Ramos (cell line): Measurements from ENCODE around the gene IL25.

Source experiments
- in situ Hi-C: fragments of 300-500 bp; cut with MboI; formaldehyde crosslinking; loops from one replicate; pipeline ENCODE4 v1.14.3; 2022; ENCODE audit warnings: low sequenced_read_pairs; ENCODE audit not compliant: unreplicated experiment

IL25 gene

DNA sequence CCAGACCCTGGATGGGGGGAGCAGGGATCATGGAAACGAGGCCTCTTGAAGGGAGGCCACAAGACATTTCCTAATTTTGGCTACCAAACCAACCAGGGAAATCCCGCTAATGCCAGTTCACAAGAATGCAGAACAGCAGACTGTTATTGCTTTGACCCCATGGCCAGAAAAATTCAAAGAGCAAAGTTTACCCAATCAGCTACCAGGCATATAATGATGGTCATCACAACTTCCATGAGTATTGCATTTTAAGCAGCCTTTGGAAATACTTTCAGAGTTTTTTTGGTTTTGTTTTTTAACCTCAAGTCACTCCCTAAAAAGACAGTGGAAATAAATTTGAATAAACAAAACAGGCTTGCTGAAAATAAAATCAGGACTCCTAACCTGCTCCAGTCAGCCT, at the start of gene IL25:
Gene IL25, plus strand, starts transcription at position 301 of the 400 bp plus-strand sequence.
- in situ Hi-C loops: loop anchor here (10.0 kb wide), 1 partner anchor 108 kb away; no protein-coding TSS in a partner anchor

DNA sequence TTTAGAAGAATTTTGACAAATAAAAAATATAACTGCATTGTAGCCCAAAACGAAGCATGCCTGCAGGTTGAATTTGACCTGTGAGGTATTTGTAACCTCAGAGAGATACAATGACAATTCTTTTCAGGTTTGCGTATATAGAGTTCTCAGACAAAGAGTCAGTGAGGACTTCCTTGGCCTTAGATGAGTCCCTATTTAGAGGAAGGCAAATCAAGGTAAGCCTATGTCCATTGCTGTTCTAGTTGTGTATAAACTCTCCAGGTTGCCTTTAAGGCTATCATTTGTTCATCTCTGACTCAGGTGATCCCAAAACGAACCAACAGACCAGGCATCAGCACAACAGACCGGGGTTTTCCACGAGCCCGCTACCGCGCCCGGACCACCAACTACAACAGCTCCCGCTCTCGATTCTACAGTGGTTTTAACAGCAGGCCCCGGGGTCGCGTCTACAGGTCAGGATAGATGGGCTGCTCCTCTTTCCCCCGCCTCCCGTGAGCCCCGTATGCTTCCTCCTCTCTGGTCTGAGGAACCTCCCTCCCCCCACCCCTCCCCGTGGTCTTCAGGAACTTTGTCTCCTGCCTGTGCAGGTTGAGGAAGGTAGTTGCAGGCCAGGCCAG, 48.7 kb upstream of the IL25 start:
- in situ Hi-C loops: loop anchor here (10.0 to 25.0 kb wide), 2 partner anchors 231 to 838 kb away; partner anchors contain the start of genes IRF9, REC8, THTPA and ZFHX2

DNA sequence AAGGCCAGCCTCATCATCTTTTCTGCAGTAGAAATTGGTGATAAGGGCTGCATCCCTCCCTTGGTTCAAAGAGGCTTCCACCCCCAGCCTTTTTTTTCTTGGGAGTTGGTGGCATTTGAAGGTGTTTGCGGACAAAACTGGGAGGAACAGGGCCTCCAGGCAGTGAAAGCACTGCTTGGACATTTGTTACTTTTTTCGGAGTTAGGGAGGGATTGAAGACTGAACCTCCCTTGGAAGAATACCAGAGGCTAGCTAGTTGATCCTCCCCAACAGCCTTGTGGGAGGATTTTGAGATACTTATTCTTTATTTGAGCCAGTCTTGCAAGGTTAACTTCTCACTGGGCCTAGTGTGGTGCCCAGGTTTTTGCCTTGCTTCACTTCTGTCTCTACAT, 48.2 kb upstream of the IL25 start:
- in situ Hi-C loops: loop anchor here (10.0 to 25.0 kb wide), 2 partner anchors 230 to 838 kb away; partner anchors contain the start of genes IRF9, REC8, THTPA and ZFHX2

DNA sequence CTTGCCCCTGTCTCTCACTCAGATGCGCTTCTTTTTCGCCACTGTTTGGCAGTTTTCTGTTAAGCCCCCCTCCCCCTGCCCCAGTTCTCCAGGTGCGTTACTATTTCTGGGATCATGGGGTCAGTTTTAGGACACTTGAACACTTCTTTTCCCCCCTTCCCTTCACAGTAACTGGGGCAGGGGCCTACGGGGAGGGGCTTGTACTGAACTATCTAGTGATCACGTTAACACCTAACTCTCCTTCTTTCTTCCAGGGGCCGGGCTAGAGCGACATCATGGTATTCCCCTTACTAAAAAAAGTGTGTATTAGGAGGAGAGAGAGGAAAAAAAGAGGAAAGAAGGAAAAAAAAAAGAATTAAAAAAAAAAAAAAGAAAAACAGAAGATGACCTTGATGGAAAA, 47.6 kb upstream of the IL25 start:
- in situ Hi-C loops: loop anchor here (10.0 to 25.0 kb wide), 2 partner anchors 230 to 837 kb away; partner anchors contain the start of genes IRF9, REC8, THTPA and ZFHX2

DNA sequence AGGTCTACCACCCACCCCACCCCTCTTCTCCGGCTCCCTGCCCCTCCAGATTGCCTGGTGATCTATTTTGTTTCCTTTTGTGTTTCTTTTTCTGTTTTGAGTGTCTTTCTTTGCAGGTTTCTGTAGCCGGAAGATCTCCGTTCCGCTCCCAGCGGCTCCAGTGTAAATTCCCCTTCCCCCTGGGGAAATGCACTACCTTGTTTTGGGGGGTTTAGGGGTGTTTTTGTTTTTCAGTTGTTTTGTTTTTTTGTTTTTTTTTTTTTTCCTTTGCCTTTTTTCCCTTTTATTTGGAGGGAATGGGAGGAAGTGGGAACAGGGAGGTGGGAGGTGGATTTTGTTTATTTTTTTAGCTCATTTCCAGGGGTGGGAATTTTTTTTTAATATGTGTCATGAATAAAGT, 46.9 kb upstream of the IL25 start:
- in situ Hi-C loops: loop anchor here (10.0 kb wide), 1 partner anchor 229 kb away; the partner anchor contains the start of genes THTPA and ZFHX2

DNA sequence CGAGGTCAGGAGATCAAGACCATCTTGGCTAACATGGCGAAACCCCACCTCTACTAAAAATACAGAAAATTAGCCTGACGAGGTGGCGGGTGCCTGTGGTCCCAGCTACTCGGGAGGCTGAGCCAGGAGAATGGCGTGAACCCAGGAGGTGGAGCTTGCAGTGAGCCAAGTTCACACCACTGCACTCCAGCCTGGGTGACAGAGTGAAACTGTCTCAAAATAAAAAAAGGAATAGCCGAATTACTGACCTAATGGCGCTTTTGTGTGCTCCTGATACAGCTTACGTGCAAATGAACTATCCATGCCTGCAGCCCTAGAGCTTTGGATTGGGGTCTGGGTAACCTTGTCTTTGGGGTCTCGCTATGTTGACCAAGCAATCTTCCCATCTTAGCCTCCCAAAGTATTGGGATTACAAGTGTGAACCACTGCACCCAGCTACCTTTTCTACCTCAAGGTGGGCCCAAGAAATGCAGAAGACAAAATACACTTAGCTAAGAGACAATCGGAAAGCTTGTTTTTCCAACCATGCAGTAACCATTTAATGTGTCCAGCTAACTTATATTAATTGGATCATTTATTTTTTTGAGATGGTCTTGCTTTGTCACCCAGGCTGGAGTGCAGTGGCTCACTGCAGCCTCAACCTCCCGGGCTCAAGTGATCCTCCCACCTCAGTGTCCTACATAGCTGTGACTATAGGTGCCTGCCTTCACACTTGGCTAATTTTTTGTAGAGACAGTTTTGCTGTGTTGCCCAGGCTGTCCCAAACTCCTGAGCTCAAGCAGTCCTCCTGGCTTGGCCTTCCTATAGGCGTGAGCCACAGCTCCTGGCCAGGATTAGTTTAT, 45.9 kb upstream of the IL25 start:
- in situ Hi-C loops: loop anchor here (10.0 kb wide), 1 partner anchor 228 kb away; the partner anchor contains the start of genes THTPA and ZFHX2

DNA sequence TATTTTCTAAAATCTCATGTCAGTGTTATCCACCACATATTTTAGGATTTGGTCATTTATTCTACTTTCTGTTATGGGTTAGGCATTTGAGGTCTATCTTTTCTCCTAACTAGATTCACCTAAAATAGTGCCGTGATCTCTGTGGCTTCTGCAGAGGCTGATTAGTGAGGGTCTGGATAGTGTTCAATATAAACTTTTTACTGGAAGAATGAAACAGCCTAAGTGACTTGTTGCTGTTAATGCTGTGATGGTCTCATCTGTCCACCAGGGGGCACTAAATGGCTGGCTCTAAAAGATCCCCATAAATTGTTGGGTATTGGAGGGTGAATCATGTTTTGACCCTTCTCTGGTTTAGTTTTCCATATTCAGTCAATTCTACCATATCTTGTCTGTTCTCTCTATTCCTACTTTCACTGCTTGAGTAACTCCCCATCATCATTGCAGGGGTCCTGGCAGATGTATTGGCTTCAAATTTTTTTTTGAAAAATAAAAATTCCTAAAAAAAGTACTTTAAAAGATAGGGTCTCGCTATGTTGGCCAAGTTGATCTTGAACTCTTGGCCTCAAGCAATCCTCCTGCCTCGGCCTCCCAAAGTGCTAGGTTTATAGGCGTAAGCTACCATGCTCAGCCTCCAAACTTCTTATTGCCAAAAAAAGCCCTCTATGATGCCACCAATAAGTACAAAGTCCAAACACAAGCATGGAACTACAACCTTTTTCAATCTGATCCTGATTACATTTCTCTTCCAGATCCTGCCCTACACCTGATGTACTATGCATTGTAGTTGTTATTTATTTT, 44.5 kb upstream of the IL25 start:
- in situ Hi-C loops: loop anchor here (10.0 kb wide), 1 partner anchor 227 kb away; the partner anchor contains the start of genes THTPA and ZFHX2

DNA sequence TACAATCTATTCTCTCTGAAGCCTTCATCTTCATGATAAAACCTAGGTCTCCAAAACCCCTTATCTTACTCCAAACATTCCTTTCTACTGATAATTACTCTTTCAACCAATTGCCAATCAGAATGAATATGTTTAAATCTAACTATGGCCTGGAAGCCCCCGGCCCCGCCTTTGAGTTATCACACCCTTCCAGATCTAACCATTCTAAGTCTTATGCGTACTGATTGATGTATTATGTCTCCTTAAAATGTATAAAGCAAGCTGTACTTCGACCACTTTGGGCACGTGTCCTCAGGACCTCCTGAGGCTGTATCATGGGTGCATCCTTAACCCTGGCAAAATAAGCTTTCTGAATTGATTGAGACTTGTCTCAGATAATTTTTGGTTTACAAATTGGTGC, 37.0 kb upstream of the IL25 start:
- in situ Hi-C loops: no loop called here

DNA sequence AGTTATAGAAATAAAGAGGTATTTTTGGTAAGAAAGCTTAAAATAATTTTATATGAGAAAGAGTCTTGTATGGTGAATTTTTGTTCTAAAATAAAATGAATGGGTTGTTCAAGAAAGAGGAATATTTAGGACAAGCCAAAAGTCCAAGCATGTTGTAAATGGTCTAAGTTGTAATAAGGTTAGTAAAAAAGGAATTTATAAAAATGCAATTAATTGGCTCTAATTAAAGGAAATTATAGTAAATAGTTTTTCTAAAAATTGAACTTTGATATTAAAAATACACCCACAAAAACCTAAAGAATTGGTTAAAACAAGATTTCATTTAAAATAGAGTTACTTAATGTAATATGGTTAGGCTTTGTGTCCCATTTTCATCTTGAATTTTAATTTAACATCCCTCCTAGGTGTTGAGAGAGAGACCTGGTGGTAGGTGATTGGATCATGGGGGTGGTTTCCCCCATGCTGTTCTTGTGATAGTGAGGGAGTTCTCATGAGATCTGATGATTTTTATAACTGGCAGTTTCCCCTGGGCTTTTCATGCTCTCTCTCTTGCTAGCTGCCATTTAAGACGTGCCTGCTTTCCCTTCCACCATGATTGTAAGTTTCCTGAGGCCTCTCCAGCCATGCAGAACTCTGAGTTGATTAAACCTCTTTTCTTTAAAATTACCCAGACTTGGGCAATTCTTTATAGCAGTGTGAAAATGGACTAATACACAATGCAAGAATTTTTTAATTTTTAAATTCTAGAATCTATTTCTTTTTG, 32.9 kb upstream of the IL25 start:
- in situ Hi-C loops: no loop called here

DNA sequence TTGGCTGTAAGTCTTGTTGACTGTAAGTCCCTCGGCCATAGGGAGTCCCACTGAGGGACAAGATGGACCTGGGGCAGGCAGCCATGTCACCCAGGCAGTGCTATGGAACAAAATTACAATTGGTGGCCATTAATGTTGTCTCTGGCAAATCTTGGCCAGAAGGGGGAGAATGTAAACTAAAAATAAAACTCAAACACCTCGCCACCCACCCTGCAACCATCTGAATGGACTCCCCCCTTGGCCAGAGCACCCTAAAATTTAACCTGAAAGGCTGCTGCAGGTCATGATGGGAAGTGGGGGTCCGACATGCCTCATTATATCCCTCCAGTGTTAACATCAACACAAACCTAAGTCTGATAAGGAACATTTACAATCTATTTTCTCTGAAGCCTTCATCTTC, 28.1 kb upstream of the IL25 start:
- in situ Hi-C loops: no loop called here

DNA sequence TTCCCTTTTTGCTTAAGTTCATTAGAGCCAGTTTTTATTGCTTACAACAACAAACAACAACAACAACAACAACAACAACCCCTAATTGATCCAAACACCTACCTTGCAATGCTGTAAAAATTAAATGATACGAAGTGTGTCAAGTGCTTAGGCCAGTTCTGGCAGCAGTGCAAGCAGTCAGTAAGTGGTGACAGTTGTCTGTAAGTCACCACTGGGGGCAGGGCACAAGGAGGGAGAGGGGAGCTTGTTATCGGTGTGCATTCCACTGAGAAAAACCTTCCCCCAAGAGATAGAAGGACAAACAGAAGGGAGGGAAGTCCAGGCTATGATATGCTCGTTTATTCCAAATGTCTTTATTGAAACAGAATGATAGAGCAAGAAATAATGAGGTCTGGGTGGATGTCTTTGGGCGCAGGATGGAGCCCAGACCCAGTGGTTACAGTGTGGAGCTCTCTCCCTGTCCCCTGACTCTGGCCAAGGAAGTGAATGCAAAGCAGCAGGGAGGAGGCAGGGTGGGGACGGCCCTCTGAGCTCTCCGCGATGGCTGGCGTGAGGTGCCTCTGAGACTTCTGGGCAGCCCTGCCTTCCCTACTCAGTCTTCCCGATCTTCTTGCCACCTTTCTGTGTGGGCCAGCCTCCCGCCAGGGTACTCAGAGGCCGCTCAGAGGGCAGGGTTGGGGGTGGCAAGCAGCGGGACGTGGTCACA, 26.5 kb upstream of the IL25 start:
- in situ Hi-C loops: no loop called here

DNA sequence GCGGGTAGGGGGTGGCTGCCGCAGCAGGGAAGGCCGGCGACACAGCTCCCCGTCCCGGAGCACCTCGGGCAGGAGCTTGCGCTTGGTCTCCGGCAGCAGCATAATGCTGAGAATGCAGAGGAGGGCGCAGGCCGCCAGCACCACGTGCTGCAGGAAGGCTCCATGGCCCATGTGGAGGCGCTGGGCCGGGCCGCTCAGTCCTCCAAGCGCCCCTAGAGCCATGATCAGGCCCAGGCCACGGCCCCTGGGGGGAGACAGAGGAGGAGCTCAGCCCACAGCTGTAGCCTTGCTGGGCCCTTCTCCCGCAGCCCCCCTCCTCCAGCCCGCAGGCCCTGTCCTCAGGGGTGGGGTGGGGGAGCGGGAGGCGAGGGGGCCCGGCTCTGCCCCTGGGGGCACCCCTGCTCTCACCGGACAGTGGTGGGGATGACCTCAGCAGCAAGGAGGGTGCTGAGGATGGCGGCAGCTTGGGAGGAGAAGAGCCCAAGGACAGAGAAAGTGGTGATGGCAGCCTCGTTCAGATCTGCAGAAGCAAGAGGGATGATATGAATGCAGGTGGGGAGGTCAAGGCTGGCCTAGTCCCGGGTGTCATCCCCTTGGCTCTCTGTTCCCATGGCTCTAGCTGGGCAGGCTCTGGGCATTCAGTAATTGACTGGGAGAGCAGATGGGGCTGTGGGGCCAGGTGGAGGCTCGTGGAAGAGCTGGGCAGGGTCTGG, 25.8 kb upstream of the IL25 start:
- in situ Hi-C loops: no loop called here

DNA sequence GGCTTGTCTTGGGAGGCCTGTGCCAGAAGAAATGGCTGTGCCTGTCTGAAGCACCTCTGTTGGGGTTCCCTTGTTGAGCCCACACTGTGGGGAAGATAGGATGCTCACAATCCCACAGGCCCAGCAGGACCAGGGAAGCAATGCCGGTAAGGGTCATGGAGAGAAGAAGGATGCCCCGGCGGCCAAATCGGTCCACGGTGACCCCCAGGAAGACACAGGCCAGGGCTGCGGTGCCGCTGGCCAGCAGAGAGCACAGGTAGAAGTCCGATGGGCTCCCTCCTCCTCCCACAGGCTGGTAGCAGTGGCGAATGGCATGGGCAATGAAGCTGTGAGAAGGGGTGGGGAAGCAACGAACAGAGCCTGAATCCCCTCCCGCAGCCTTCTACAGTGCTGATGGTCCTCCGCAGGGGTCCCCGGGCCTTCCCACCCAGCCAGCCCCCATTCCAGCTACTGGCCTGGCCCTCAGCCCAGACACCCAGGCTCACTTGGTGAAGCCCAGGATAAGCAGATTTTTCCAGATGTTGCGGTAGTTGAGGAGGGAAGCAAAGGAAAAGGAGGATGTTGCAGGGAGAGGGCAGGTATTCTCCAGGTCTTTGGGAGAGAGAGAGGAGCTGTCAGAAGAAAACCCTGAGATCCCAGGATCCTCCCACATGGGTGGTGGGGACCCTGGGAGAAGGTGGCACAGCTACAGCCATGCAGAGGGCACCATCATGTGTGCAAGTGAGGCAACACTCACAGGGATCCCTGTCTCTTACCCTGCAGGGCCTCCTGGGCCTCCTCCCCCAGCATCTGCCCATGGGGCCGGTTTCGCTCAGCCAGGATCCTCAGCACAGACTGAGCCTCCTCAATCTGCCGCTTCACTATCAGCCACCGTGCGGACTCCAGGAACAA, 25.0 kb upstream of the IL25 start:
- in situ Hi-C loops: no loop called here

DNA sequence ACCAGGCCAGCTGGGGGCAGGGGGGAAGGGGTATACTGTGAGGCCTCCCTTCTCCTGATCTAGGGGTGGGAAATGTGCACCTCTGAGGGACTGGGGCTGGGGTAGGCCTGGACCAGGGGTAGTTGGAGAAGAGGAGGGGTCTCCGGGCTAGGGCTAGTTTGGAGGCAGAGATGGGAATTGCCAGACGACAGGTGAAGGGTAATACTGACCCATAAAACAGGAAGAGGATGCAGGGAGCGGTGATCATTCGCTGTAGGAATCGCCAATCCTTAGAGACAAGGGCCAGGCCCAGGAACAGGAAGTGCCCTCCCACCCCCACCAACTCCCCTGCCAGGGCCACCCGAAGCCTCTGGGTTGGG, 24.3 kb upstream of the IL25 start:
- in situ Hi-C loops: no loop called here

DNA sequence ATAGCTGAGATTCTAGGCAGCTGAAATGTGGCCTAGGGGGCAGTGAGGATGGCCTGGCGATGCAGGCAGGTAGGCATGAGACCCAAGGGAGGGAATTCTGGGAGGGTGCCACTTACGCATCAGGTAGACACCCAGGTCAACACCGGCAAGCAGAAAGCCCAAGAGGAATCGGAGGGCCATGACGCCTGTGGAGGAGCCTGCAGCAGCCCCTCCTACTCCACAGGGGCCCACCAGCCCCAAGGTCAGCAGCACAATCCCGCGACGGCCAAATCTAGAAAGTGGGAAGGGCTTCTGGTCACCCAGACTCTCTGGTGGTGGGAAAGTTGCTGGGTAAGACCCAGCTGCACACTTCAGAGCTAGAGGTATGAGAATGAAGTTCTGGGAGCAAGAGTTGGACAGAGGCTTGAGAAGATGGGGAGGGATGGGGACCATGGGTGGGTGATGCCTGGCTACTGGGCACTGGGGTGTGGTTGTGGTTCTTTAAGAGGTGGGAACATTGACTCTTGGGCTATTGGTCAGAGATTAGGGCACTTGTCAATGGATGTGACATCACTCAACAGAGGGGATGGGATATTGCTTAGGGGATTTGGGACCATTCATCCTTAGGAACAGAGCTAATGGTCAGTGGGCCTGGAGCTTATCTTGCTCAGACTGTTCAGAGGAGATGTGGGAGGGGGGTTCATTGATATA, 23.3 kb upstream of the IL25 start:
- in situ Hi-C loops: no loop called here

DNA sequence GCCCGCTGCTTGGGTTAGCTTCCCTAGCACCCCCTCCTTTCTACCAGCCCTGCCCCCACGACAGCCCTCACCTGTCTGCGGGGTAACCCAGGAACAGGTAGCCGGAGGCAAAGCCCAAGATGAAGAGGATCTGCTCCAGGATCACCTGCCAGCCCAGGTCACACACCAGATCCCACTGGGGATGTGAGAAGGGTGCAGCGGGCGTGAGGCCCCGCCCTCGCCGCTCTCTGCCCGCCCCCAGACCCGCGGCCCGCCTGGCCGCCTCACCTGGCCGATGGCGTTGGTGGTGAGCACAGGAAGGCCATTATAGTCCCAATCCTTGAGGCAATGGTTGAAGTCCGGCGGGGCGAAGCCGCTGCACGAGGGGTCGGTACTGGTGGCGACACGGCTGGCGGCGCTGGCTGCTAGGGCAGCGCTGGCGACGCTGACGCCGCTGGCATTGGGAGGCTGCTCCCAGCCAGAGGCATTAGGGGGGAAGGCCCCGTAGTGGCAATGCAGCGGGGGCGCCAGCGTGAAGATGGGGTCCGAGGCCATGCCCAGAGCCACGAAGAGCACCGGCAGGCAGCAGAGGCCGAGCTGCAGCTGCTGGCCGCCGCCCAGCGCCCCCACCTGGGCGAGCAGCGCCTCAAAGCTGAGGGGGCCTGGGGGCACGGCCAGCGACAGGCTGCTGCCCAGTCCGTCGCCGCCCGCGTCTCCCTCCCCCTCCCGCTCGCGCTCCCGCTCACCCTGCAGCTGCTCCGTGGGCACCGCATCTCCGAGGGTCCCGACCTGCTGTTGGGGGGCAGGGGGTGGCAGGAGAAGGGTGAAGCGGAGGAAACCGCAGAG, 20.7 kb upstream of the IL25 start:
- in situ Hi-C loops: no loop called here
